ENCODE data around the gene CHFR.
"Not testable (repeated sequence)": the region's sequence is repeated elsewhere in the genome, so short reads cannot be mapped to it uniquely, and the experiment has no call there.

CHFR gene

DNA sequence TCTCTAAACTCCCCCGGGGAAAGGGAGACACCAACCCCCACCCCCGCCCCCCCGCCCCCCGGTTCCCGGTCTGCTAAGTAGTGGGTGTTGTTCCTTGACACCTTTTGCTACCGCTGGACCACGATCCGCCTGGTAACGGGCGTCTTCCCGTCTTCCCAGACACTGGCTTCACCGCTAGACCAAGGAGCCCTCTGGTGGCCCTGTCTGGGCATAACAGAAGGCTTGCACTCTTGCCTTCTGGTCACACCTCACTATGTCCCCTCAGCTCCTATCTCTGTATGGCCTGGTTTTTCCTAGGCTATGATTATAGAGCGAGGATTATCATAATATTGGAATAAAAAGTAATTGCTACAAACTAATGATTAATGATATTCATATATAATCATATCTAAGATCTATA lies 78.0 kb downstream of the CHFR start:
- not testable (repeated sequence) for DNase-seq (ENCODE audit: low read depth)

DNA sequence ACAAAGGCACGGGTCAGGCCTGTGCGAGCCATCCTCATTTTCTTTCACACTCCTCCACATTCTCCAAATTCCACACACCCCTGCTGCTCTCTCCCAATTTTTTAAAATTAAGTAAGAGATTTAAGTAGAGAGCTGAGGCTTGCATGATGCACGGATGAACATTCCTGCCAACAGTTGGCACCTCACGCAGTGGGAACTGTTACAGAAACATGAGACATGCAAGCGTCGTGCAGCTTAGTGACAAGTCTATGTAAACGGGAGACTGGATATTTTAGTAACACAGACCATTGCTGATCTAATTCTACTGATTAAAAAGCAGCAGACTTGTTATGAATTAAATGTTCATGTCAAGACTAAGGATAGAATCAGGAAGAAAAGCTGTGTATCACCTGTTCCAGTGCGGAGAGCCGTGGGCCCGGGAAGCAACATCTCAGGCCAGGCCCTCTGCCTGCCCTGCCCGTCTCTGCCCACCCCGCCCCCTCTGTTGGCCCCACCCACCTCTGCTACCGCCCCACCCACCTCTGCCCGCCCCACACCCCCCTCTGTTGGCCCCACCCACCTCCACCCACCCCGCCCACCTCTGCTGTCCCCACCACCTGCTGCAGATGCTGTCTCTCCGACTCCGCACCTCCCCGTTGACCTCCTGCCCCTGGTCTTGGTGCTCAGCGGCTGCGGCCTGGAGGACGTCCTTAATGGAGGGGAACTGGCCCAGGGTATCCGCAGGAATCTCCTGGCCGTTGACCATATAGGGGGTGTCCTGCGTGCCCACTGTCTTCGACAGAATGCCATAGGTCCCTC lies 79.9 kb downstream of the CHFR start:
- DNase-seq (ENCODE audit: low read depth), result no peak

DNA sequence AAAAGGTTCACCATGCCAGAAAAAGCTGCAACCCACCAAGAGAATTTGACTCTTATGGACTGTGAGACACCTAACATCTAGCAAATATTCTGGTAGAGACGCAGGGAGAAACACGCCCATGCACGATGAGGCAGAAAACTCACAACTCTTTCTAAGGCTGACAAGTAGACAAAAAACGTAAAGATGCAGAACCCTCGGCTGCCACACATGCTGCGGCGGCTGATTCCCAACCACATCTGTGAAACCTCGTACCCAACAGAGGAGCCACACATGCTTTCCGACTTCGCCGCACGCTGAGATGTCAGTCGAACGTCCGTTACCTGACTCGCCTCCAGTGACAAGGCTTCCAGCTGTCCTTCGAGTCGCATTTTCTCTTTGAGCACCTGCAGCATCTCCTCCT lies 80.5 kb downstream of the CHFR start:
- DNase-seq (ENCODE audit: low read depth), result no peak

DNA sequence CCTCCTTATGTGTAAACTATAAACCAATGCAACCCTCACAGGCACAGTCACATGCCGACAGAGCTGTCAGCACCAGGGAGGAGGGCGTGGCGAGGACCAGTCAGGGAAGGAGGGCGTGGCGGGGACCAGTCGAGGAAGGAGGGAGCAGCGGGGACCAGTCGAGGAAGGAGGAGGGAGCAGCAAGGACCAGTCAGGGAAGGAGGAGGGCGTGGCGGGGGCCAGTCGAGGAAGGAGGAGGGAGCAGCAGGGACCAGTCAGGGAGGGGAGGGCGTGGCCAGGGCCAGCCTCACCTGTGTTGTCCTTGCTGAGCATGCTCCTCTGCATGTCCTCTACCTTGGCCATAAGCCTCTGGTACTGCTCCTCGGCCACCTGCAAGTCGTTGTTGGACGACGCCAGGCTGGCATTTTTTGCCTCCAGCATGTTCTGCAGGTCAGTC lies 83.0 kb downstream of the CHFR start:
- DNase-seq (ENCODE audit: low read depth), result no peak

DNA sequence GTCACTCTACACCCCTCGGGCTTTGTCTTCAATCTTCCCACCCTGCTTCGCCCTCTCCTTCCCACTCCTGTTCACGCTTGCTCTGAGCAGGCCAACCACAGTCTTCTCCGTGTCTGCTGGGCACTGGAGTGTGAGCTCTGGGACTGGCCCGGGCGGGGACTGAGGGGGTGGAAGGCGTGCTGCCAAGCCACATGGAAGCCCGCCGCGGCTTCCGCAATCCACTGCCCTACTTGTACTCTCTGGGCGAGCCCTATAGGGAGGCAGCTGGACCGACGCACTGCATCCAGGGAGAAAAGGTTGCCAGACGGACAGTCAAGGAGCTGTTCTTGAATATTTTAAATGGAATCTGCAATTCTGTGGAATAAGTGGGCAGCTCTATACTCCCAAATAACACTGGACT lies 83.5 kb downstream of the CHFR start:
- no peak for DNase-seq (ENCODE audit: low read depth)

DNA sequence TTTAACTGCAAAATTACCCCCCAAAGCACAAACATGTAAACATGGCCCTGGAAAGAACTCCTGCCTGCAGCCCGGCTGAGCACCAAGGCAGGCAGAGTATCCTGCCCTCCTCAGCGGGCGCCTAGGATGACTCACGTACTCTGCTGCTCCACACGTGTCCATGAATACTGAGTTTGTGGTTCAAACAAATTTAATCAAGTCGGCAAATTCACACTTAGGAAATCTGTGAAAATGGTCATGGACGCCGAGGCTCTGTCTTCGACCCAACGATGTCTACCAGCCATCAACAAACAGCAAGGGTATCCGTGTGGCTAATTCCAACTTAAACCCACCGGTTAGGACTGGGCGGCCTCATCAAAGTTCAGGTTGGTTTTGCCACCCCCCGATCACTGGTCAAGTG lies 84.3 kb downstream of the CHFR start:
- no peak for DNase-seq (ENCODE audit: low read depth)

DNA sequence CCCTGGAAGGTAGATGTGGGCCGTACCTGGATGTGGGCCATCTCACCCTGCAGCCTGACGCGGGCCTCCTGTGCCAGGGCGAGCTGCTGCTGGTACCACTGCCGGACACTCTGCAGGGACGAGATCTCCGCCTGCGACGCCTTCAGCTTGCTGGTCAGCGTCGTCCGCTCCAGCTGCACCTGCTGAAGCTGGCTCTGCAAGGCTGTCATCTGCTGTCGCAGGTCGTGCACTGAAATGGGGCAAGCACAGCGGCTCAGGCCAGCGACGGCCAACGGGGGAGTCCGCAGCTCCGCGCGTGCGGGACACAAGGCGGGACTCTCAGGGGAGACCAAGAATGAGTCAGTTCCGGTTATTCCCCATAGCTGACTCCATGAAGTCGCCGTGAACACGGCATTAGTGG lies 85.7 kb downstream of the CHFR start:
- DNase-seq (ENCODE audit: low read depth), result no peak

DNA sequence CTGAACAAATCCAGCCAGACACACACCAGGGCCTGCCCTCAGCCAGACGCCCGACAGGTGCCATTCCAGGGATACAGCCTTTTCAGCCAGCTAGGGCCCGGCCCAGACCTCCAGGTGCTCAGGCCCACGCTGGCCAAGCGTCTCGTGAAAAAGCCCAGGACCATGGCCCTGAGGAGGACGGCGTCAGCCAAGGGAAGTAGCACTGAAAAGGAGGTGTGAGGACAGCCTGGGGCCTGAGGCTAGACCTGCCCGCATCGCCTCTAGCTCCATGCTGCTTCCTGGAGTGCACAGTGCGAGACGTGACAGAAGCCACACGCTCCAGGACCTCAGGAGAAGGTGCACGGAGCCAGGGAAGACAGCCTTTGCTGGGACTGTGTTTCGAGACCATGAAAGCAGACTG lies 88.6 kb downstream of the CHFR start:
- no peak for DNase-seq (ENCODE audit: low read depth)

DNA sequence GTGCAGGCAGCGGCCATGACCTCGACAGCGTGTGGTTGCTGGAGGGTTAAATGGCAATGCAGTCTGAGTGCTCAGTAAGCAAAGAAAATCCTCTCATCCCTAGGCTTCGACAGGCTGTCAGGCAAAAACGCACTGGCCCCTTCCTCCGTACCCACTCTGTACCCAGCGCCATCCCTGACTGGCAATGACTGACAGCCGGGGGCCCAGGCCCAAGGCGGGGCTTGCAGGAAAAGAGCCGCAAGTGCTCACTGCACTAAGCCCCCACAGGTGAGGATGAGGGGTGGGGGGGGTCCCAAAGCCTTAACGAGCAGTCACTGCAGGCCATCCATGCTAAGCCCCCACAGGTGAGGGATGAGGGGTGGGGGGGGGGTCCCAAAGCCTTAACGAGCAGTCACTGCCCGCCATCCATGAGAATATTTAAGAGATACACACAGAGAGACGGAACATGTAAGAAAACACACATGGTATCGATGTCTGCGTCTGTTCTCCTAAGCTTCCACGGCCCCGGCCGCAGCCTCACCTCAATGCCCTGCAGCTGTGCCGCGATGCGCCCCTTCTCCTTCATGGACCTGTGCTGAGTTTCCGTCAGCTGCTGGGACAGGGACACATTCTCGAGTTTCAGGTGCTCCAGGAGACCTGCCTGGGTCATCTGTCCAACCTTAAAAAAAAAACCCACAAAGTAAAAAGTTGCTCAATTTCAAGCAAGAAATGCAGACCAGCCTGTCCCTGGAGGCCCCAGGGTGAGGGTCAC lies 89.4 kb downstream of the CHFR start:
- no peak for DNase-seq (ENCODE audit: low read depth)

DNA sequence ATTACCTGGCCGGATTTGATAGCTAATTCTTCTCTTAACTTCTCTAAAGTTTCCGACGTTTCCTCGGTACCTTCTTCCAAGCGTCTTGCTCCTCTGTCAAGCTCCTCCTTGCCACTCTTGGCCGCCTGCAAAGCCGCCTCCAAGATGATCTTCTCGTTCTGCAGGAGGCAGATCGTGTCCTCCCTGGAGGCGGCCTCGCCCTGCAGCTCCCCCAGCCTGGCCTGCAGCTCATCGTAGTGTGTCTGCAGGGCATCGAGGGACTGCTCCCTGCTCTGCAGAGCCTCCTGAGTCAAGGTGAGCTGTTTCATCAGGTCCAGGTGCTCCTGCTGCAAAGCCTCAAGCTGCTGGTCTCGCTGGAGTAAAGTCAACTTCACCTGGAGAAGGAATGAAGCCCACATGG lies 91.6 kb downstream of the CHFR start:
- no peak for DNase-seq (ENCODE audit: low read depth)

DNA sequence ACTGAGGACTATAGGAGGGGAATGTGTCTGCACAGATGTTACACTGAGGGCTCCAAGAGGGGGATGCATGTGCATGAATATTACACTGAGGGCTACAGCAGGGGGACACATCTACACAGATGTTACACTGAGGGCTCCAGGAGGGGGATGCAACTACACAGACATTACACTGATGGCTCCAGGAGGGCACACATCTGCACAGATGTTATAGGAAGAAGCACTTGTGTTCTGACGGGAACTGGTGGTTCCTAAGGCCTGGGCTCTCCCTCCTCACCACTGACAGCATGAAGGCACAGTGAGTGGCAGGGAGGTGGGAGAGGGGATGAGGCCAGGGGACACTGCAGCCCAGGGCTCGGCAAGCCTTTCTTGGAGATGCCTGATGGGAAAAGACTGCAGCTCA lies 95.5 kb downstream of the CHFR start:
- DNase-seq (ENCODE audit: low read depth), result not testable (repeated sequence)

DNA sequence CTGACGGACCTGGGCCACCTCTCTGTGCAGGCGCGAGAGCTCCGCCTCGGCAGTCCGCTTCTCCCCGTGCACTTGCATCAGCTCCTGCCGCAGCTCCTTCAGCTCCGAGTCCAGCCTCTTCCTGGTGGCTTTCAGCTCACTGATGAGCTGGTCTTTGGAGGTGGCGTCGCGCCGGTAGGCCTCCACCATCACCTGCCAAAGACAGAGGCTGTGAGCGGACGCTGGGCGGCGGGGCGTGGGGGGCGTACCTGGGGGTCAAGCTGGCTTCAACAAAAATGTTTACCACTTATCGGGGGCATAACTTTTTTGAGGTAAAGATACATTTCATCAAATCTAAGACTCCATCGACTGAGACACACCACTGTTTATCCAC lies 98.3 kb downstream of the CHFR start:
- no peak for DNase-seq (ENCODE audit: low read depth)

DNA sequence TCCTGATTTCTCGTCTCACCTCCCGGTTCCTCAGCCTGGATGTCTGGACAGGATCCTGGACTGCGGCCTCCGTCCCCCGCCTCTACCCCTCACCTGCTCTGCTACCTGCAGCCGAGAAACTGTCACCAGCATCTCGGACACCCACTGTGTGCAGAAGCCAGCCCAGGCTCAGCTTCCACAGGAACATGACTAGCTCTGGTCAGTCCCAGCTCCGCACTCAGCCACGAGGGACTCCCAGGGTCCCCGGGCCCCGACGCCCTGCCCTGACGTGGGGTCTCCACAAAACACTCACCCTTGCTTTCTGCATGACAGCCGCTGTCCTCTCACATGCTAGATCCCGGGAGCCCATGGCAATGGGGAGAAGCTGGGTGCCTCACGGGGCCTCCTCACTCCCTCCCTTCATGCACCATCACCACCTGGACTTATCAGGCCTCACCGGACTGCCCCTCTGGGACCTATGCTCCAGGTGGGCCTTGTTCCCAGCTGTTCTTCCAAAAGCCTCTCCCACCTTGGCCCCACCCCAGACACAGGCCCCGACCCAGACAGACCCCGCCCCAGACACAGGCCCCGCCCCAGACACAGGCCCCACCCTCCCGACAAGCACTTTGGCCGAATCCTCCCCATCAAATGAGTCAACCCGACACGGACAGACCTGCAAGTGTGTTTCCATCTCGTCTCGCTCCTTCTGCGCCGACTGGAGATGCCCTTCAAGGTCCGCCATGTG lies 98.9 kb downstream of the CHFR start:
- no peak for DNase-seq (ENCODE audit: low read depth)

DNA sequence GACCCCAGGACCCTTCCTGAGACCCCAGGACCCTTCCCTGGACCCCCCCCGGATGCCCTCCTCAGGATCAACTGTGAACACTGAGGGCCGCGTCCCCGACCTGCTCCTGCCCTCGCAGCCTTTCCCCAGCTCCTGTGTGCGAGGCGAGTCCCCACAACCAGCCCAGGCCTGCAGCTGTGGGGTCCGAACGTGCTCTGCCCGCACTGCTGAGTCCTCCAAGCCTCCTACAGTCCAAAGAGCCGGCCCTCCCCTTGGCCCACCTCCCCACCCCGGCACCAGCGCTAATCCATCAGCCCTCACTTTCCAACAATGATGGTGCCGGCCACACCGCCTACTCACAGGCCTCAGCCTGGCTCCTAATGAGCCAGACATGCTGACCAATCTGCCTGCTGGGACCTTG lies 99.5 kb downstream of the CHFR start:
- no peak for DNase-seq (ENCODE audit: low read depth)

DNA sequence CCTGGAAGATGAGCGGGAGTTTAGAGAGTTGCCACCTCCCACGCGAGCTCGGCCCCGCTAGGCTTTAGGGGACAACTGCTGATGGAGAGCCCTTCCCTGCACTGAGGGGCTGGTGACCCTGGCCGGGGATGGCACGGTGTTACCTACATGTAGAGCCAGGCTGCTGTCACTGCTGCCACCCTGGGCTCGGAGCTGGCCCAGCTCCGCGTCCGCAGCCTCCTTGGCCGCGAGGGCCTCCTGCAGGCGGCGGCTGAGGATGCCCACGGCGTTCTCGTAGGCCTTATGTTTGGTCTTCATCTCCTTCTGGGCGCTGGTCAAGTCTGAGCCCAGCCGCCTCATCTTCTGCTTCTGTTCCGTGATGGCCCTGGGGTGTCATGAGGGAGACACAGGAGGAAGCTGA lies 101.2 kb downstream of the CHFR start:
- DNase-seq (ENCODE audit: low read depth), result no peak

DNA sequence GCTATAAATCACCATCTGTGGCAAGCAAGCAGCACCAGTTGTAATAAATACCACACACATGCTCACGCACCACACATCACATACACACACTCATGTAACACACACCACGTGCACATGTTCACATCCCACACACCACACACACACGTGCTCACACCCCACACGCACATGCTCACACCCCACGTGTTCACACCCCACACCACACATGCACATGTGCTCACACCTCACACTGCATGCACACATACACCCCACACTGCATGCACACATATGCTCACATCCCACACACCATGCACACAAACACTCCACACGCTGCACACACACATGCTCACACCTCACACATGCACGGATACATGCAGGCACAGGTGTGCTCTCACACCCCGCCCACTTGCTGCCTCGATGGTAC lies 102.8 kb downstream of the CHFR start:
- no peak for DNase-seq (ENCODE audit: low read depth)

DNA sequence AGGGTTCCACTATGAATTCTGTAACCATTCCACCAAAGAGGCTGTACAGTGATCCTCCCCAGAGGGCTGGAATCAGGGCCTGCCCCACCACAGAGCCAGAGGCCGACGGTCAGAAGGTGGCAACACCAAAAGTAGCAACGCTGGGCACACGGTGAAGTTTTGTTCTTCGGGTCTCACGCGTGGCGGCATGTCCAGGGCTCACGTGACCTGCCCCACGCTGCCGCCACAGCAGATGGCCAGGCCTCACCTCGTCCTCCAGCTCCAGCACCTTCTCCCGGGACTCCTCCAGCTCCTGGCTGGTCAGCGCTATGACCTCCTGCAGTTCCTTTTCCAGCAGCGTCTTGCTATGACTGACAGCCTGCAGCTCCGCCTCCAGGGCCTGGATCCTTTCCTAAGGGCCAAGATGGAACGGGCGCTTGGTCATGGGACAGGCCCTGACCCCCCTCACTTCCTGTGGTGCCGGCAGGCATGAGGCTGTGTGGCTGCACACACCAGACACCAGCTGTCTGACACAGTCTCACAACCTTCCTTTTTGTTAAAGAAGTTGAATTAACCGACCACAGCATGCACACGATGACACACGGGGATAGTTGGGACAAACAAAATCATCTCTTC lies 103.4 kb downstream of the CHFR start:
- no peak for DNase-seq (ENCODE audit: low read depth)
